Right ventricle myocardium superior (tissue), 1 donor: Measurements from ENCODE around the gene BID. TPM values are rescaled to one million over a fixed set of nuclear protein-coding genes. Genes with fewer than 3 reads are reported as not detected.

Source experiments
- ATAC-seq: fragments of 200-7000 bp; cut with Tn5 transposase; one replicate; pipeline ENCODE4 v1.9.1; 2020; ENCODE audit warnings: mild to moderate bottlenecking; ENCODE audit not compliant: poor library complexity
- DNase-seq: peaks from one replicate; pipeline ENCODE4 v3.0.0-alpha.2; 2020
- intact Hi-C: fragments of 100-400 bp; cut with DNase I; formaldehyde crosslinking; loops from one replicate; pipeline ENCODE4 v1.11.2; 2022
- total RNA-seq: library from RNA; stranded (reverse); fragmentation: NEBNext Ultra II Directional; extraction: Animal tissue kit (Norgen Biotek cat#: 25700); gene quantifications from one replicate; pipeline ENCODE4 v1.2.1, GENCODE V29; 2021
- donor health status: DM: no; HTN: yes; CAD: no; lungs with severe emphysema.

Gene BID
- total RNA-seq, 1 donor from 2014 or later = 20.0 TPM

- ATAC-seq (peak; percentile 59), DNase-seq (no peak)
- intact Hi-C loops = loop anchor here (10.0 kb wide), 1 partner anchor 156 kb away; no protein-coding TSS in a partner anchor
Measured at GRCh38 chr22:17748555-17749353, 25.5 kb downstream of the BID start.

DNA sequence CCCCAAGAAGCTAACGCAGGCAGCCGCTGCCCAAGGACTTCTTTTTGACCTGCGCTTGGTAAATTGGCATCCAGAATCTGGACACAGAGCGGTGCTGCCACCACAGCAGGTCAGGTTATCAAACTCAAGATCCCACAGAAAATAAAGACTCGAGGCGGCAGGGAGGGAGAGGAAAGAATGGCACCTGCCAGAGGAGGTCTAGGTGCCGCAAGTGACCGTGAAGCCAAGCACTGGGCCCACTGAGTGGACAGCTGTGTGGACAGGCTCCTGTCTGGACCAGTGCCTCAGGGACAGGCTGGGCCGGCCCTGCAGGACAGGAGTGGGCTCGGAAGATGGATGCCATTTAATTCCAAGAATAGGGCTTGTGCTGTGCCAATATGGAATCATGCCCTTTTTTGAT is 27.4 kb downstream of the BID start:
- intact Hi-C loops = loop anchor here (10.0 kb wide), 1 partner anchor 158 kb away; no protein-coding TSS in a partner anchor
- no peak for DNase-seq
- ATAC-seq = no peak

- no peak for ATAC-seq
- intact Hi-C loops = loop anchor here (5.0 to 10.0 kb wide), 2 partner anchors 160 to 333 kb away; partner anchors contain the start of gene PEX26
- DNase-seq = no peak
Measured at GRCh38 chr22:17744430-17744829, 29.8 kb downstream of the BID start.

DNA sequence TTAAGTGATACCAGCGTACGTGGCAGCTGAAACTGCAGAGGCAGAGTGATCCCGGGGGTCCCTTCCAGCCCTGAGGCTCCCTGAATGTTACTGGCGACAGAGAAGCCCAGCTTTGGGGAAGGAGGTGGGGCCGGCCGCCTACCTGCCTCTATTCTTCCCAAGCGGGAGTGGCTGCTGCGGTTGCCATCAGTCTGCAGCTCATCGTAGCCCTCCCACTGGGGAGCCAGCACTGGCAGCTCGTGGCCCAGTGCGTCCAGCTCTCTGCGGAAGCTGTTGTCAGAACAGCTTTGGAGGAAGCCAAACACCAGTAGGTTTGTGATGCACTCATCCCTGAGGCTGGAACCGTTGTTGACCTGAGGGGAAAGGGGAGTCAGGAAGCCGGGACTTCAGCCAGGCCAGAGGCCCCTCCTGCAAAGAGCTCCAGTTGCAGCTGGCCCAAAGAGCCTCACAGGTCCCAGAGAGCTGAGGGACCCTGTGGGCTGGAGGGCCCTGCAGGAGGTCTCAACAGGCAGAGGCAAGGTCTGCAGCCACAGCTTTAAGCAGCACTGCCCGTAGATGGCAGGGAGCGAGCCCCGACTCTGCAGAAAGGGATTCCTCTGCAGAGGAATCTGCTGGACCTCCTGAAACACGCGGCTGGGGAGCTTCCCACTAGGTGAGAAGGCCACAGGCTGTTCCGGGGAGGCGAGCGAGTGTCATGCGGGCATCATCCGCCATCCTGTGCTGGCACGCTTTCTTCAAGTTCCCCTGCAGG is 30.4 kb downstream of the BID start:
- ATAC-seq = no peak
- intact Hi-C loops = loop anchor here (5.0 to 10.0 kb wide), 2 partner anchors 161 to 333 kb away; partner anchors contain the start of gene PEX26
- no peak for DNase-seq

DNA sequence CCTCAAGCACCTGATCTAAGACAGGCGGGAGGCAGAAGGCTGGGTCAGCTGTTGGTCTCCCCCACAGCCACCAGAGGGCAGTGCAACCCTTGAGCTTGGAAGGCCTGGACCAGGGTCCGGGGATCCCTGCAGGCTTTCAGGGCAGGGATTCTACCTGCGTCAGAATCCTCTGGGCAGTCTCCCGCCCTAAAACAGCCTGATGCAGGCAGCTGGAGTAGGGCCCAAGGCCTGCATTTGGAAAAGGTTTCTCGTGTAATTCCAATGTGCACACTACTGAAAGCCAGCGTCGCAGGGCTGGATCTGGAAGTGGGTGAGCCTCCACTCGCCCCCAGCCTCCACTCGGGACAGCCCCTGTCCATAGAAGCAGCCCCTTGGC is 31.8 kb downstream of the BID start:
- intact Hi-C loops = loop anchor here (5.0 to 10.0 kb wide), 2 partner anchors 162 to 335 kb away; partner anchors contain the start of gene PEX26
- DNase-seq = peak; percentile 63
- ATAC-seq = peak; percentile 72

DNA sequence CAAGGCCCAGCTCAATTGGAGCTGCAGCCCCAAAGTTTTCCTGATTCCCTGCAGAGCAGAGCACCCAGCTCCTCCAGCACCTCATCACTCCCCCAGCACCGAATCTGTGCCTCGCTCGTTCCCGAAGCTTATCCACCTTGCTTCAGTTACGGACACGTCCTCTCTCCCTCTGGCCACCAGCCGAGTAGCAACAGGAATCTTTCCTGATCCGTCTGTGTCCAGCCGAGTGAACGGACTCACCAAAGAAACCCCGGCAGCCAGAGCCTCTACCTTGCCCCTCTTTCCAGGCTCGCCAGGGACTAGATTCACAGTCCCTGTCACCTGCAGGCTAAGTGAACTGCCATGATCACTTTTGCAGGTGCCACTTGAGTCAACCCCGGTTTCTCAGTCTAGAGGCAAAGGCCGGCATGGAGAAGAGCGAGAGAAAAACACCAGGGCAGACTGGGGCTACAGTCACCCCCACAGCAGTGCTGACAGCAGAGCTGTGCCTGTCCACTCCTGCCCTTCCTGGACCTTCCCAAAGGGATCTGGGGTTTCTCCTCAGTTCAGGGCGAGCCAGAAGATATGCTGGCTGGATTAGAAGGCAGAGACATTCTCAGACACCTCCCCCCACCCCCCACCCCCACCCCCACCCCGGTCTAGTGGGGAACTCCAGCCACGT is 32.3 kb downstream of the BID start:
- intact Hi-C loops = loop anchor here (5.0 to 10.0 kb wide), 2 partner anchors 163 to 335 kb away; partner anchors contain the start of gene PEX26
- ATAC-seq (no peak), DNase-seq (no peak)

DNA sequence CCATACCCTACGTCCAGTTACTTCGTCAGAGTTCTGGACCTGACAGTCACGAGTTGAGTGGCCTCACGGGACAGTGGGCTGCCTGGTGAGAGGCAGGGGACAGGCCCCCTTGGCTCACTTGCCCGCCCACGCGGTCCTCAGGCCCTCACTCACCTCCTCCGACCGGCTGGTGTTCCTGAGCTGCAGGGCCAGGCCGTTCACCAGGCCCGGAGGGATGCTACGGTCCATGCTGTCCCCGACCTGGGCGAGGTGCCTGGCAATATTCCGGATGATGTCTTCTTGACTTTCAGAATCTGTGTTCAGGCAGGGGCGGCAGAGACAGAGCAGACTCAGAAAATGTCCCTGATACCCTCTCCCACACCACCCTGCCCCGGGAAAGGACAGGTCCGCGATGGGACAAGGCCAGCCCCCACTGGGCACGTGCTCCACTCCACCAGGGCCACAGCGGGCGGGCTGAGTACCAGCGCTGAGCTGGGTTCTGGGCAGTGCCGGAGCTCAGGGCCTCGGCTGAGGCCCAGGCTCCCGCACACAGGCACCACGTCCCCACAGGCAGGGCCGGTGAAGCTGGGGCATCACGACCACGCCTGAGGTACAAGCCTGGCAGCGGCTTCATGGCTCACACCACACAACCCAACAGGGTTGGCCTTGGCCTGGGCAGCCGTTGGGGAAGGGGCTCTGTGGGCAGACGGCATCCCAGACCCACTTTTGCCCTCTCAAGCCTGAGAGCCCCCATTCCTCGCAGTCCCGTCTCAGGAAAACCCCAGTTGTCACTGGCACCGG is 34.9 kb downstream of the BID start:
- DNase-seq (no peak), ATAC-seq (no peak)
- intact Hi-C loops = no loop called here

DNA sequence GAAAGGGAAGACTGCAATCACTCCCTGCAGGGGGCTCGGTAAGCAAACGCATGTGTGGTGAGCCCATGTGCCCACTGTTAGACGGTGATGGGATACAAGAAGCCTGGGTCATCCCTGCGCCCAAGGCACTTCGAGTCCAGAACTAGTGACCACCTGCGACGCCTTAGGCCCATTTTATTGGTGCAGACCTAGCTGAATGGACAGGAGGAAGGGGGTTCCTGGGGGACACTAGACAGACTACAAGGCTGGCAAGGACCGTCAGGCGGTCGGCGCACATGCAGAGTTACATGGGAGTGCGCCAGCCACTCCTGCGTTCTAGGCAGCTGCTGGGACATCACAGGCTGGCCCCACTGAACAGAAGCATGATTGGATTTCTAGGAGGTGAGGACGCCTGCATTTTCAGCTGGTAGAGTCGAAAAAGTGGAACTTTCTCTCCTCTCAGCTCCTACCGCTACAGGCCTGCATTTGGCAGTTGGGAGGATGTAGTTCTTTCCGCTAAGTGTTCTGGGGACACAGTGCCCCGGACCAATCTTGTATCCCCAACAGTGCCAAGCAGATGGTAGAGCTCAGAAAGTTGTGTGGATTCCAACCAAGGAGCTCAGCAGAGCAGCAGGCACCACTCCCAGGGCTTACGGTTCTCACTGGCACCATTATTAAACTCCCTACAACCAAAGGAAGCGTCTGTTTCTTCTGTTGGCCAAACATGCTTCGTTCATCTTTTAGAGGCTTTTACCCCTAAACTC is 35.7 kb downstream of the BID start:
- ATAC-seq (no peak), DNase-seq (no peak)
- intact Hi-C loops = no loop called here

- ATAC-seq (no peak), DNase-seq (no peak)
- intact Hi-C loops = no loop called here
Measured at GRCh38 chr22:17734187-17734586, 40.1 kb downstream of the BID start.

DNA sequence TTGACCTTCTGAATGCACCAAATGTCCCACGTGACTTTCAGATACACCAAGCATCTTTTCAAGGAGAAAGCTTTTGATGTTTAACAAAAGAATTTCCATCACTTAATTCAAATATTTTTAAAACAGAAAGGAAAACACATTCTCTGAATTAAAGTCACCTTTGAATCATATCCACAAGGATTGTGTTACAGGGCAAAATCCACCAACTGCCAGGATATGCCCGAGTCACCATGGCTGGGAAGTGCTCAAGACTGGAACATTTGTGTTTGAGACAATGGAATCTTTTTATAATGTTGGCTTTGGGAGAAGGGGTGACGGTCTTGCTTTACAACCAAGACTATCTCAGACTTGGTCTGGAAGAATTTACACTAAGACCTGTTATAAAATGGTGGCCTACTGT is 40.8 kb downstream of the BID start:
- intact Hi-C loops = no loop called here
- ATAC-seq (no peak), DNase-seq (no peak)

GRCh38 chr22:17732251-17732854 is 41.9 kb downstream of the BID start:
- DNase-seq (no peak), ATAC-seq (no peak)
- intact Hi-C loops = no loop called here

- ATAC-seq (no peak), DNase-seq (no peak)
- intact Hi-C loops = no loop called here
Measured at GRCh38 chr22:17729561-17729960, 44.7 kb downstream of the BID start.

GRCh38 chr22:17728786-17729185 is 45.5 kb downstream of the BID start:
- no peak for ATAC-seq
- intact Hi-C loops = no loop called here

DNA sequence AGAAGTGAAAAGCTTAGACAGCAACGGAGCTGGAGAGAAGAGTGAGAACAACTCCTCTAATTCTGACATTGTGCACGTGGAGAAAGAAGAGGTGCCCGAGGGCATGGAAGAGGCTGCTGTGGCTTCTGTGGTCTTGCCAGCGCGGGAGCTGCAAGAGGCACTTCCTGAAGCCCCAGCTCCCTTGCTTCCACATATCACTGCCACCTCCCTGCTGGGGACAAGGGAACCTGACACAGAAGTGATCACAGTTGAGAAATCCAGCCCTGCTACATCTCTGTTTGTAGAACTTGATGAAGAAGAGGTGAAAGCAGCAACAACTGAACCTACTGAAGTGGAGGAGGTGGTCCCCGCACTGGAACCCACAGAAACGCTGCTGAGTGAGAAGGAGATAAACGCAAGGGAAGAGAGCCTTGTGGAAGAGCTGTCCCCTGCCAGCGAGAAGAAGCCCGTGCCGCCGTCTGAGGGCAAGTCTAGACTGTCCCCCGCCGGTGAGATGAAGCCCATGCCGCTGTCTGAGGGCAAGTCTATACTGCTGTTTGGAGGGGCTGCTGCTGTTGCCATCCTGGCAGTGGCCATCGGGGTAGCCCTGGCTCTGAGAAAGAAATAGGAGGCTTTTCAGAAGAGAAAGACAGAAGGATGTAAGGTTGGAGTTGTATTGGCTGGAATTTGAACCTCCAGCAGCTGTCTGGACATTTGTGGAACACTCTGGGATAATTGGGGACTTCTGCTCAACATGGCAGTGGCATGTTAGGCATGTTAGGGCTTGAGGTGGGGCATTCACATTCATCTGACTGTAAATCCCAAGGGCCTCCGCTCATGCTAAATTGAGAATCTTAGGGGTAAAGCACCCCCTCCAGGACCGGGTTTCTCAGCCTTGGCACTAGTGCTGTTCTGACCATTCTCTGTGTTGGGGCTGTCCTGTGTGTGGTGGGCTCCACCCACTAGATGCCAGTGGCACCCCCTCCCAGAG is 47.1 kb downstream of the BID start:
- intact Hi-C loops = no loop called here
- peak; percentile 19 for ATAC-seq
- no peak for DNase-seq

More at GRCh38 chr22:17728786-17729185, 45.5 kb downstream of the BID start:
- no peak for DNase-seq

DNA sequence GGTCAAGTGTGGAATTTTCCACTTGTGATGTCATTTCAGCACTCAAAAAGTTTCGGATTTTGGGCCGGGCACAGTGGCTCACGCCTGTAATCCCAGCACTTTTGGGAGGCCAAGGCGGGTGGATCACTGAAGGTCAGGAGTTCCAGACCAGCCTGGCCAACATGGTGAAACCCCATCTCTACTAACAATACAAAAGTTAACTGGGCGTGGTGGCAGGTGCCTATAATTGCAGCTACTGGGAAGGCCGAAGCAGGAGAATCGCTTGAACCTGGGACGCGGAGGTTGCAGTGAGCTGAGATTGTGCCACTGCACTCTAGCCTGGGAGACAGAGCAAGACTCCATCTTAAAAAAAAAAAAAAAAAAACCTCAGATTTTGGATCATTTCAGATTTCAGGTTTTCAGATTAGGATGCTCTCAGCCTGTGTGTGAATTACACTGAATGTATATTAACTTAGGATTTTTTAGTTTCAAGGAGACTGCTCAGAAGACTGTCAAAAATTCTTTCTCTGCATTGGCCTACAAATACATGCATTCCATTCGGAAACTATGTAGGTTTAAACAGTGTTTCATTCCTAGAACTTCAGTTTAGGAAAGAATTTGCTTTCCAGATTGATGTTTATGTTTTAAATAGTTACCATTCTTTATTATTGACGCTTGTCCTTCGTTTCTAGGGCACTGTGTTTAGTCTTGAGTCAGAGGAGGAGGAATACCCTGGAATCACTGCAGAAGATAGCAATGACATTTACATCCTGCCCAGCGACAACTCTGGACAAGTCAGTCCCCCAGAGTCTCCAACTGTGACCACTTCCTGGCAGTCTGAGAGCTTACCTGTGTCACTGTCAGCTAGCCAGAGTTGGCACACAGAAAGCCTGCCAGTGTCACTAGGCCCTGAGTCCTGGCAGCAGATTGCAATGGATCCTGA is 48.0 kb downstream of the BID start:
- peak; percentile 9 for ATAC-seq
- intact Hi-C loops = no loop called here
- no peak for DNase-seq

DNA sequence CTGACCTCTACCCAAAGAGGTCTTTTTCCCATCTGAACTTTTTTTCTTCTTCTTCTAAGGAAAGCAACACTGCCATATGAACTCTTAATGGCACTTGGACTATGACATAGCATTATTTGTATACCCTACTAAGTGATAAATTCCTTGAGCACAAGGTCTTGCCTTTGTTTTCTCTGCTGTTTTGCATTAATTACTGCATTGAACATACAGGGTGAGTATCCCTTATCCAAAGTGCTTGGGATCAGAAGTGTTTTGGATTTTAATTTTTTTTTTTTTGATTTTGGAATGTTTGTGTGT is 48.8 kb downstream of the BID start:
- intact Hi-C loops = no loop called here
- DNase-seq = no peak
- peak; percentile 3 for ATAC-seq
